ENCODE data around the gene ROBO2. TPM values are rescaled to one million over a fixed set of nuclear protein-coding genes. Genes with fewer than 3 reads are reported as not detected.

ROBO2 gene
- total RNA-seq, 1 experiment from 2014 or later = 0.16 TPM

- CTCF ChIA-PET = no interaction called here
- no peaks in the 10 kb centered on the region for H3K27me3 Mint-ChIP-seq (ENCODE audit: insufficient read depth, unreplicated experiment)
- no peaks in the 10 kb centered on the region for H3K9me3 Mint-ChIP-seq (ENCODE audit: unreplicated experiment)
- H3K27ac Mint-ChIP-seq (ENCODE audit: unreplicated experiment) = no peak overlapping the region
- H3K4me3 Mint-ChIP-seq (ENCODE audit: unreplicated experiment) = no peak overlapping the region
- H3K36me3 Mint-ChIP-seq (ENCODE audit: insufficient read depth, unreplicated experiment) = no peaks in the 10 kb centered on the region
- no peaks in the 10 kb centered on the region for H3K4me1 Mint-ChIP-seq (ENCODE audit: low read depth, unreplicated experiment)
- H3K27me3 ChIP-seq (replicated peaks; ENCODE audit: control insufficient read depth, insufficient read depth, low read length) = no peaks in the 10 kb centered on the region
- no TSS peak for BruUV-seq (replicated peaks)
- DNase-seq = no peak
- H3K4me1 ChIP-seq = no peaks in the 10 kb centered on the region
- H3K4me3 ChIP-seq (ENCODE audit: low read depth, low read length) = no peak overlapping the region
- no peaks in the 10 kb centered on the region for H3K9me3 ChIP-seq
- POLR2A ChIA-PET = no interaction called here
- intact Hi-C loops (cut with micrococcal nuclease; ENCODE audit: unreplicated experiment) = no loop called here
- no peak for TF ChIP-seq CTCF (IDR thresholded peaks at IDR 0.05; ENCODE audit: insufficient read depth in 1 of 2, low read depth in 1 of 2, low read length in 1 of 2, severe bottlenecking in 1 of 2, unreplicated experiment in 1 of 2)
- no peaks in the 10 kb centered on the region for H3K36me3 ChIP-seq (ENCODE audit: control insufficient read depth, insufficient read depth, low read length)
These were observed 302.8 kb downstream of the ROBO2 start for GRCh38 chr3:77342688-77343087.

- H3K4me1 ChIP-seq = no peaks in the 10 kb centered on the region
- Mint-ChIP-seq H3K27ac (ENCODE audit: unreplicated experiment) (no peak overlapping the region), H3K9me3 (ENCODE audit: unreplicated experiment) (no peaks in the 10 kb centered on the region), H3K4me1 (ENCODE audit: low read depth, unreplicated experiment) (no peaks in the 10 kb centered on the region), H3K4me3 (ENCODE audit: unreplicated experiment) (no peak overlapping the region), H3K36me3 (ENCODE audit: insufficient read depth, unreplicated experiment) (peaks cover 6% of the 10 kb centered on the region), H3K27me3 (ENCODE audit: insufficient read depth, unreplicated experiment) (no peaks in the 10 kb centered on the region)
- ChIA-PET POLR2A (no interaction called here), CTCF (no interaction called here)
- H3K36me3 ChIP-seq (ENCODE audit: control insufficient read depth, insufficient read depth, low read length) = no peaks in the 10 kb centered on the region
- intact Hi-C loops (cut with micrococcal nuclease; ENCODE audit: unreplicated experiment) = no loop called here
- H3K27me3 ChIP-seq (replicated peaks; ENCODE audit: control insufficient read depth, insufficient read depth, low read length) = no peaks in the 10 kb centered on the region
- TF ChIP-seq CTCF (IDR thresholded peaks at IDR 0.05; ENCODE audit: insufficient read depth in 1 of 2, low read depth in 1 of 2, low read length in 1 of 2, severe bottlenecking in 1 of 2, unreplicated experiment in 1 of 2) = no peak
- DNase-seq = no peak
- no peak overlapping the region for H3K4me3 ChIP-seq (ENCODE audit: low read depth, low read length)
- BruUV-seq (replicated peaks) = no TSS peak
- H3K9me3 ChIP-seq = no peaks in the 10 kb centered on the region
These were observed 305.1 kb downstream of the ROBO2 start for GRCh38 chr3:77345009-77345408.

- ChIA-PET CTCF (interaction anchor here (0.6 to 0.9 kb wide), 2 partner anchors 111 to 121 kb away, joined by 3 read pairs; no protein-coding TSS in a partner anchor), POLR2A (no interaction called here)
- DNase-seq = peak; percentile 33 to 34
- Histone ChIP-seq H3K9me3 (no peaks in the 10 kb centered on the region), H3K4me3 (ENCODE audit: low read depth, low read length) (no peak overlapping the region), H3K27me3 (replicated peaks; ENCODE audit: control insufficient read depth, insufficient read depth, low read length) (no peaks in the 10 kb centered on the region), H3K36me3 (ENCODE audit: control insufficient read depth, insufficient read depth, low read length) (no peaks in the 10 kb centered on the region), H3K4me1 (no peaks in the 10 kb centered on the region)
- intact Hi-C loops (cut with micrococcal nuclease; ENCODE audit: unreplicated experiment) = loop anchor here (1.0 kb wide), 1 partner anchor 121 kb away; no protein-coding TSS in a partner anchor
- Mint-ChIP-seq H3K27ac (ENCODE audit: unreplicated experiment) (no peak overlapping the region), H3K9me3 (ENCODE audit: unreplicated experiment) (no peaks in the 10 kb centered on the region), H3K27me3 (ENCODE audit: insufficient read depth, unreplicated experiment) (peaks cover 3% of the 10 kb centered on the region), H3K36me3 (ENCODE audit: insufficient read depth, unreplicated experiment) (peaks cover 6% of the 10 kb centered on the region), H3K4me1 (ENCODE audit: low read depth, unreplicated experiment) (no peaks in the 10 kb centered on the region), H3K4me3 (ENCODE audit: unreplicated experiment) (no peak overlapping the region)
- peak; percentile 18 to 39 for TF ChIP-seq CTCF (IDR thresholded peaks at IDR 0.05; ENCODE audit: insufficient read depth in 1 of 2, low read depth in 1 of 2, low read length in 1 of 2, severe bottlenecking in 1 of 2, unreplicated experiment in 1 of 2)
- no TSS peak for BruUV-seq (replicated peaks)
These were observed 308.5 kb downstream of the ROBO2 start for GRCh38 chr3:77348244-77348855.

Data from Caco-2 (cell line).